Measurements from ENCODE around the gene RBM12.

The RBM12 gene

DNA sequence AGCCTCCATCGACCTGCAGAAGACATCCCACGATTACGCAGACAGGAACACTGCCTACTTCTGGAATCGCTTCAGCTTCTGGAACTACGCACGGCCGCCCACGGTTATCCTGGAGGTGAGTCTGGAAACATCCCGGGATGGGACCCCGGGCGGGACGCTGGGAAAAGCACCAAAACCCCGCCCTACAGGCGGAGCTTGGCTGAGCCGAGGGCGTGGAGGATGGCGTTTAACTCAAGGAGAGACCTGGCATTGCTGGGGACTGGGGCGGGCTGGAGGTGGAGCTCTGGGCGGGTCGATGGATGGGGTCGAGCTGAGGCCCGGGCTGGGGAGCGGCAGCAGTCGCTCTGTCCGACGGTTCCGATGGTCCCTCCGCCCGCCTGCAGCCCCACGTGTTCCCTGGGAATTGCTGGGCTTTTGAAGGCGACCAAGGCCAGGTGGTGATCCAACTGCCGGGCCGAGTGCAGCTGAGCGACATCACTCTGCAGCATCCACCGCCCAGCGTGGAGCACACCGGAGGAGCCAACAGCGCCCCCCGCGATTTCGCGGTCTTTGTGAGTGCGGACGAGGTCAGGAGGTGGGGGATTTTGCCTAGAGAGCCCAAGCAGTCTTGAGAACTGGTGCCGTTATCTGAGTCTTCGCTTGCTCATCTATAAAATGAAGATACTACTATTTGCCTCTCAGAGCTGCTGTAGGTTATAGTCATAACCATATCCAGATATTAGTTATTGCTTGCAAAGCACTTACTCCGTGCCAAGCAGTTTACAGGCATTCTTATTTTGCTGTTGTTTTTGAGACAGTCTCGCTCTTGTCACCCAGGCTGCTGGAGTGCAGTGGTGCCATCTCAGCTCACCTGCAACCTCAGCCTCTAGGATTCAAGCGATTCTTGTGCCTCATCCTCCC is 45.3 kb downstream of the RBM12 start:
- peak; percentile 79 for DNase-seq

GRCh38 chr20:35618263-35619131 is 46.2 kb downstream of the RBM12 start:
- DNase-seq = peak; percentile 27

DNA sequence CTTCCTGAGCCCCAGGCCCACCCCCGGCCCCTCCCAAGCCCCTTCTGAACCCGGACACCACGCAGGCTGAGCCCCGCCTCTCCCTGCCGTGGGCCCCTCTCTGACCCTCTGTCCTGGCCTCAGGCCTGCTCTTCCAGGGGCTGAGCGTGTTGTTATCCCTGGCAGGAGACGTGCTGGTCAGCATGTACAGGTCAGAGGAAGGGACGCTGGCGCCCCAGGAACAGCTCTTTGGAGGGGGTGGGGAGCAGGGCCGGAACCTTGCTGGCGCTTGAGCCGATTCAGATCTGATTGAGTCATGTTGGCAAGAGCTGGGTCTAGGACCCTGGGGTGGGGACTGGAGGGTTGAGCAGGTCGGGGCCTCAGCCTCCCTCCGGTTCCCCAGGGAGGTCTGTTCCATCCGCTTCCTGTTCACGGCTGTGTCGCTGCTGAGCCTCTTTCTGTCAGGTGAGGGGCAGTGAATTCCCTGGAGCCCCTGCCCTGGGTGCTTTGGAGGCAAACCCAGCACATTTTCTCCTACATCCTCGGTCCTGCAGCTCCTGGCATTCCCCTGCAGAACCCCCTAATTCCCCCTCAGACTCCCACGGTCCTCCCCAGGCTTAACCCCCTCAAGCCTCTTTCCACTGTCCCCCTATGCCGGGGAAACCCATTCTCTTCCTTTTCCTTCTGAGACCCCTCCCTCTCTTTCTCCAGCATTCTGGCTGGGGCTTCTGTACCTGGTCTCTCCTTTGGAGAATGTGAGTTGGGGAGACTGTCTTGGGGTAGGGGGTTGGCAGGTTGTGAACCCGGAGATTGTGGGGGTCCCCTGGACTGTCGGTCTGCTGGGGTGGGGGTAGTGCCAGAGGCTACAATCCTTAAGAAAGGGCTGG is 47.1 kb downstream of the RBM12 start:
- DNase-seq = peak; percentile 40

DNA sequence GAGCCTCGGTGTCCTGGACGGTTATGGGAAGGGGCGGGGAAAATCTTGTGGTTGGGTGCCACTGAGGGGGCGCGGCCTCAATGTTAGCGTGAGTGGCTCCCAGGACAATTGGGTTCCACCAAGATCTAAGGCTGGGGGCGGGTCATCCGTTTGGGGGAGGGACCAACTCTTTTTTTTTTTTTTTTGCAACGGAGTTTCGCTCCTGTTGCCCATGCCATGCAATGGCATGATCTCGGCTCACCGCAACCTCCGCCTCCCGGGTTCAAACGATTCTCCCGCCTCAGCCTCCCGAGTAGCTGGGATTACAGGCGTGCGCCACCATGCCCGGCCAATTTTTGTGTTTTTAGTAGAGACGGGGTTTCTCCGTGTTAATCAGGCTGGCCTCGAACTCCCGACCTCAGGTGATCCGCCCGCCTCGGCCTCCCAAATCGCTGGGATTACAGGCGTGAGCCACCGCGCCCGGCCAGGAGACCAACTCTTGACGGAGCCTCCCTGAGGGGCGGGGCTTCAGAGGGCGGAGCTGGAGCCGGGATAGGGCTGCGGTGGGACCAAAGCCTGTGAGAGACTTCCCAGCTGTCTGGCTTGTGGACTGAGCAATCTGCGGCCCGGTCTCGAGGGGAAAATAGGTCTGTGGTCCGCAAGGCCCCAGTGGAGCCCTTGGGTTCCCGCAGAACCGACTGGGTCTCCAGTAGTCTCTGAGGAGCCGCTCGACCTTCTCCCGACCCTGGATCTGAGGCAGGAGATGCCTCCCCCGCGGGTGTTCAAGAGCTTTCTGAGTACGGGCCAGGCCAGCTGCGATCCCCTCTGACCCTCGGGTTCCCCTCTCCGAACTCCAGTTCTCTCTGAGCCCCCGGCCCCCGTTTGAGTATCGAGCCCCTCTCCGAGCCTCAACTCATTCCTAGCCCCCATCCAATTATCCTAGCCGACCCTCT is 48.0 kb downstream of the RBM12 start:
- peak; percentile 60 for DNase-seq

DNA sequence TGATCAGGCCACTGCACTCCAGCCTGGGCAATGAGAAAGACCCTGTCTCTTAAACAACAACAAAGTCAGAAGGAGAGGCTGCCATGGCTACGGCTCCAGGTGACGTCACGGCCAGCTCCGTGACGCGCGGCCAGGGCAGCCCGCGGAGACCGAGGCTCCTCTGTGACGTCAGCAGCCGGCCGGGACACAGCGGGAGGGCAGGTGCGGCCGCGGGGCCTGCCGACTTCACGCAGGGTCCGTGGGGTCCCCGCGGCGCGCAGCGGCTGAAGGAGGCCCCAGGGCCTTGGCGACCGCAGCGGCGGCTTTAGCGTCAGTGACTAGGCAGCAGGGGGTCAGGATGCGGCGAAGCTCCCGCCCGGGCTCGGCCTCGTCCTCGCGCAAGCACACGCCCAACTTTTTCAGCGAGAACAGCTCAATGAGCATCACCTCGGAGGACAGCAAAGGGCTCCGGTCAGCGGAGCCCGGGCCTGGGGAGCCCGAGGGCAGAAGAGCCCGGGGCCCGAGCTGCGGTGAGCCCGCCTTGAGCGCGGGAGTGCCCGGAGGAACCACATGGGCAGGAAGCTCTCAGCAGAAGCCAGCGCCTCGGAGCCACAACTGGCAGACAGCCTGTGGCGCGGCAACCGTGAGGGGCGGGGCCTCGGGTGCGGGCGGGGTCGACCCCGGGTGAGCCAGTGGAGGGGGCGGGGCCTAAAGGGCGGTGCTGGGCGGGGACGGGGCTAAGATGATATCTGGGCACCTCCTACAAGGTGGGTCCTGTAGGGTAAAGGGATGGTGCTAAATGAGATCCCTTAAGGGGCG is 48.8 kb downstream of the RBM12 start, which contains the start of gene SPAG4:
TSS of gene SPAG4 (plus strand) at position 163 of the 798 bp plus-strand sequence. CDS start at position 338, 175 bp downstream.
- DNase-seq = peak; percentile 100

GRCh38 chr20:35611482-35611881 is 53.2 kb downstream of the RBM12 start:
- no peak for DNase-seq

- DNase-seq = no peak
Measured at GRCh38 chr20:35610833-35611427, 53.8 kb downstream of the RBM12 start.

DNA sequence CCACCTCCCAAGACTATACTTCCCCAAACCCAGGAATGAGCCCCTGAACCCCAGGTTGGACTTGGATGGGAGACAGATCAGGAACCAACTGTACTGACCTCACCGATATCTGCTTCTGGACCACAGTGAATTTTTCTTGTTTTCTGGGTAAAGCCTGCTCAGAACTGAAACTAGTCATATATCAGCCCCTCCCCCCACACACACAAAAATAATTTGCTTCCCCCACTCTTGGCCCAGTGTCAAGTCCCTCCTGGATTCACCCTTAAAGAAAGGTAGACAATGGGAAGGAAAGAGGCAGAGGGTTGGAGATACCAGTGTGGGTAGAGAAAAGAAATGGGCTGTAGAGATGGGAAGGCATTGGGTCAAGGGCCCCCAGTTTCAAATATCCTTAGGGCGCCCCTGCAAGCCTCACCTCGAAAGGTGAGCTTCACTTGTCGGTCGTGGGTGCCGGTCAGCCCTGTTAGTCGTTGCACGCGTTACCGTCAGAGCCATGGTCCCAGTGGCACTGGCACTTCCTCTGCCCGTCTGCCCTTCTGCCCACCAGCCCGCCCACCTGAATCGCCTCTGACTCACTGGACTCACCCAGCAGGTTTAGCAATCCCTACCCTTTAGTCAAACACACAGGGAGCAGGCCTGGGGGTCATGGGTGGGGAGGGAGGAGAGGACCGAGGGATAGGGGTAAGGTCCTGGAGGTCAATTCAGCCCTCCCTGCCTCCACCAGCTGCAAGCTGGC is 57.5 kb downstream of the RBM12 start:
- no peak for DNase-seq

DNA sequence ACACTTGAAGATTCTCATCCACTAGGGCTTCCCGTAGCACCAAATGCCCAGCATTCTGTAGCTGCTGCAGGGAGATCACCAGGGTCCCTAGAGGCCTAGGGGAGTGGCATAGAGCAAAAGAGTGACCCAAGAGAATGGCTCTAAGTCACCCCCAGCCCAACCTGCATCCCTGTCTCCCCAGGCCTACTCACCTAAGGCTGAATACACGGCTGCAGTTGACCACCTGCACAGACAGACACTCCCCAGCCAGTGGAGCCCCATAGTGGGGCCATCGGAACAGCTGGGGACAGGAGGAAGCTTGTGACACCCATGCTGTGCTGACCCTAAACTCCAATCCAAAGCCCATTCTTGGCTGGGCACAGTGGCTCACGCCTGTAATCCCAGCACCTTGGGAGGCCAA is 58.6 kb downstream of the RBM12 start:
- no peak for DNase-seq

GRCh38 chr20:35604449-35604747 is 60.3 kb downstream of the RBM12 start:
- peak; percentile 16 for DNase-seq

DNA sequence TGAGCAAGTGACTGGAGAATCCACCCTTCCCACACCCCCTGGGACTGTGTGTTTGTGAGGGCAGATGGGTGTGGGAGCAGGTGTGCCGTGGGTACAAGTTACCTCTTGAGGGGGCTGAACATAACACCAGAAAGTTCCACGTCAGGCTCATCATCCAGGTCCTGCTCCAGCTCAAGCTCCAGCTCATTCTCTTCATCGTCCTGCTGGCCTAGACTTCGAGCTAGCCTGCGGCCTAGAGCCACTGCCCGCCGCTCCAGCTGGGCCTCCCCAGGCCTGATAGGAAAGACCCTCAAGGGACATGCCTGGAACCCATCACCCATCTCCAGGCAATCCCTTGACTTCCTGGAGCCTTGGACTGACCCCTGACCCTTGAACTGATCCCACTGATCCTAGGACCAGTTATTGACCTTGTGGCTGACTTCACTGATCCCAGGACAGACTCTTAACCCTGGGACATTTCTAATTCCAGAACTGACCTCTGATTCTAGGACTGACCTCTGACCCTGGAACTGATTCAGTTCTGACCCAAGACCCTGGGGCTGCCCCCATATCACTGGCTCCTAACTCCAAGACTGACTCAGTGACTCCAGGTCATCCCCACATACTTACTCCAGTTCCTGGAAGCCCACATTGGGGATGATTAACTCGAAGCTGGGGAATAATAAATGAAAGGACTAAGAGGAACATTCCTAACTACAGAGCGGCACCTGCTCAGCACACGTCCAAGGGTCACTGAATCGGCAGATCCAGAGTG is 60.8 kb downstream of the RBM12 start:
- DNase-seq = no peak

DNA sequence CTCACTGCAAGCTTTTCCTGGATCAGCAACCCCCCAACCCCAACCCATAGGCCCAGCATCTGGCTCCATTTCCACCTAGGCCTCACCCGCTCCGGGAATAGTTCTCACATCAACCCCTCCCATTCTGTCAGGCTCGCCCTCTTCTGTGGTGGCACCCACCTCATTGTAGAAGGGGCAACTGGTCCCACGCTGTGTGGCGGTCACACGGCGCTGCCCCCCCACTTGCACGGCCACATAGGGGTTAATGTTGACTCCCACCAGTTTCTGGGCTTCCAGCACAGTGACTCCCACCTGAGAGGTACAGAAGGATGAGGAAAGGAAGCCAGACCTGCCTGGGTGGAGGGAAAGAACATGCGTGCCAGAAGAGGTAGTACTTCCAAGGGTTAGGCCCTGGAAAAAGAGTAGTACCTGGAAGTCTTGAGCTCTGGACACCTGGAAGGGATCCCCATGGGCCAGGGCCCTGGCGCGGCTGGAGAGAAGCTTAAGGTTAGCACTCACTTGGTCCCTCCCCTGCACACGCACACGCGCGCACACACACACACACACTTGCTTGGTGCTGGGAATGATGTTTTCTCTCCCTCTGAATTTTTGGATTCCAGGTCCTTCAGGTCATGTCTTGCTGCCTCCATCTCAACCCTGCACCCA is 61.7 kb downstream of the RBM12 start:
- no peak for DNase-seq

GRCh38 chr20:35601990-35602389 is 62.7 kb downstream of the RBM12 start:
- DNase-seq = no peak

- peak; percentile 83 for DNase-seq
Measured at GRCh38 chr20:35600993-35601973, 63.4 kb downstream of the RBM12 start.

DNA sequence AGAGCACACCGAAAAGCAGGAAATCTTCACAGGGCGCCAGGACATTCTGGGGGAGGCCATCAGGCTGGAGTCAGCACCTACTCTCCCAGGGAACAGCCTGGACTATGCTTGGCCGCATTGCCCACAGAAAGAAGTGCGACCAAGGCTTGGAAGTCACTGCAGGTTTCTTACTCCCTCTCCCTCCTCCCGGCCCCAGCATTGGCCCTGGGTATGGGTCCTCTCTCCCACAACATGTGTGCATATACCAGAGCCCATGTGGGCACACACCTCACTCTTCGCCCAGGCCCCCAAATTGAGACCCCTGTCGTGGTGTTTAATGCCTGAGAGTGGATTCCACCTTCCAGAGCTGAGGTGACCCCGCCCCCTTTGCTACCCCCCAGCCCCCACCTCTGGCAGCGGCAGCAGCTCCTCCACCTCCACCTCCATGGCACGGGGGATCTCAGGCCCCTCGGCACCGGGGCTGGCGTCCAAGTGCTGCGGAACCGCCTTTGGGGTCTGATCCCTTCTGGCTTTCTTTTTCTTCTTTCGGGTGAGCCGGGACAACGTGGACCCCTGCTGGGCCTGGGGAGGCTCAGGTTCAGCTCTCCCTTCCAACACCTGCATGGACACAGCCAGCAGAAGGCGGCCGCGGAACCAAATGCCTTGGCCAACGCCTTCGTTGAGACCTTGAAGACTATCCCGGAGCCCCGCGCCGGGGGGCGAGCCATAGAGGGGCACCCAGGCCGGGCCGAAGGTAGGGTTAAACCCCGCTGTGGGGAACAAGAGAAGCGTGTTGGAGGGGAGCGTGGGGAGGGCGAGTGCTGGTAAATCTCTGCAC is 64.3 kb downstream of the RBM12 start:
- DNase-seq = no peak

DNA sequence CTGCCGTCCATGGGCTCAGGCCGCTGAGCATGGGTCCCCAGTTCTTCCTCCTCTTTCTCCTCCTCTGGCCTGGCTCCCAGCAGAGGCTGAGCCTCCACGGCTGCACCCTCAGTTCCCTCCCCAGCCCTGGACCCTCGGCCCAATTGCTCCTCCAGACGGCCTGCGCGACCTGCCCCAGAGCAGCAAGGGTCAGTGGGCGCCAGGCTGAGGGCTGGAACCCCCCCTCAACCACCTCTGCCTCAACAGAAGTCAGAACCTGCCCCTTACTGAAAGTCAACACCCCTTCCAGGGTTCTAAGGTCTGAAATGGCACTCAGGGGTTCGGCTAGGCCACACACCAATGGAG is 65.0 kb downstream of the RBM12 start:
- DNase-seq = no peak
